IMR-90 (cell line): Measurements from ENCODE around the gene PMAIP1. TPM values are rescaled to one million over a fixed set of nuclear protein-coding genes. Genes with fewer than 3 reads are reported as not detected.

ENCODE experiments used
- ATAC-seq: fragments of 200-7000 bp; cut with Tn5 transposase; 2 replicates; pipeline ENCODE4 v1.9.1; 2020; ENCODE audit warnings: low read depth, mild to moderate bottlenecking, moderate library complexity
- BruUV-seq: library from RNA; stranded (reverse); fragments of 400-500 nt; replicated peaks from 2 replicates; lab custom pipeline; 2021; lab: Mats Ljungman, UMichigan
- CTCF ChIA-PET: fragments of 300-600 bp; formaldehyde crosslinking; extraction: SDS; loops from one replicate; lab custom pipeline; 2021; ENCODE audit warnings: antibody characterized with exemption; lab: Yijun Ruan, JAX
- POLR2A ChIA-PET: fragments of 300-600 bp; sonication (Branson Sonifier 250); formaldehyde crosslinking; loops from one replicate; lab custom pipeline; 2022; ENCODE audit warnings: antibody characterized with exemption; ENCODE audit not compliant: unreplicated experiment; lab: Charles Lee
- DNase-seq: peaks from one replicate; pipeline ENCODE4 v3.0.0; 2013
- H2AFZ ChIP-seq: replicated peaks from 2 replicates; pipeline ENCODE3; 2013; ENCODE audit warnings: low read length, mild to moderate bottlenecking; ENCODE audit not compliant: poor library complexity
- H2AK5ac ChIP-seq: 2 replicates; pipeline ENCODE4 v1.6.1; 2013; ENCODE audit warnings: low read depth, low read length, inconsistent platforms
- H2AK9ac ChIP-seq: replicated peaks from 2 replicates; pipeline ENCODE3; 2013; ENCODE audit warnings: mild to moderate bottlenecking, low read depth, low read length, moderate library complexity; ENCODE audit not compliant: poor library complexity
- H2BK120ac ChIP-seq: 2 replicates; pipeline ENCODE4 v1.6.1; 2013; ENCODE audit warnings: low read depth, low read length, inconsistent platforms
- H2BK15ac ChIP-seq: 3 replicates; pipeline ENCODE4 v1.6.1; 2013; ENCODE audit warnings: low read depth, low read length, inconsistent platforms
- H2BK20ac ChIP-seq: 2 replicates; pipeline ENCODE4 v1.6.1; 2013; ENCODE audit warnings: low read depth, mild to moderate bottlenecking, inconsistent platforms, low read length, moderate library complexity
- H2BK5ac ChIP-seq: 2 replicates; pipeline ENCODE4 v1.6.1; 2013; ENCODE audit warnings: mild to moderate bottlenecking, low read depth, low read length, inconsistent platforms; ENCODE audit not compliant: poor library complexity, severe bottlenecking
- H3K14ac ChIP-seq: replicated peaks from 2 replicates; pipeline ENCODE4 v1.6.1; 2013; ENCODE audit warnings: low read depth, low read length, inconsistent platforms
- H3K18ac ChIP-seq: 2 replicates; pipeline ENCODE4 v1.6.1; 2013; ENCODE audit warnings: low read depth, low read length, control low read depth
- H3K23ac ChIP-seq: 2 replicates; pipeline ENCODE4 v1.6.1; 2013; ENCODE audit warnings: low read depth, low read length, inconsistent platforms
- H3K27ac ChIP-seq: 2 replicates; pipeline ENCODE4 v1.5.1; 2013; ENCODE audit warnings: mild to moderate bottlenecking, control low read depth, low read length; ENCODE audit not compliant: insufficient read depth
- H3K27me3 ChIP-seq: 2 replicates; pipeline ENCODE4 v1.6.1; 2013; ENCODE audit warnings: low read length; ENCODE audit not compliant: control insufficient read depth, insufficient read depth
- H3K36me3 ChIP-seq: 2 replicates; pipeline ENCODE4 v1.6.1; 2013; ENCODE audit warnings: low read length, mixed read lengths; ENCODE audit not compliant: control insufficient read depth, insufficient read depth
- H3K4ac ChIP-seq: 2 replicates; pipeline ENCODE4 v1.6.1; 2013; ENCODE audit warnings: low read depth, low read length, inconsistent platforms
- H3K4me1 ChIP-seq: 2 replicates; pipeline ENCODE4 v1.6.1; 2013; ENCODE audit warnings: low read length, mixed read lengths; ENCODE audit not compliant: control insufficient read depth, insufficient read depth
- H3K4me2 ChIP-seq: 2 replicates; pipeline ENCODE4 v1.6.1; 2013; ENCODE audit warnings: low read depth, mild to moderate bottlenecking, control low read depth, low read length, moderate library complexity
- H3K4me3 ChIP-seq: 2 replicates; pipeline ENCODE4 v1.5.1; 2013; ENCODE audit warnings: low read depth, mild to moderate bottlenecking, control low read depth, low read length, moderate library complexity; ENCODE audit not compliant: insufficient read depth
- H3K56ac ChIP-seq: 2 replicates; pipeline ENCODE4 v1.6.1; 2013; ENCODE audit warnings: low read length, inconsistent platforms; ENCODE audit not compliant: insufficient read depth; ENCODE audit errors: extremely low read depth
- H3K79me1 ChIP-seq, 2 experiments: 2 replicates each; pipeline ENCODE4 v1.6.1; 2013; ENCODE audit warnings: low read length in 2 of 2, inconsistent platforms in 1 of 2, low read depth in 1 of 2
- H3K9ac ChIP-seq: 2 replicates; pipeline ENCODE4 v1.6.1; 2013; ENCODE audit warnings: low read depth, low read length, control low read depth
- H3K9me1 ChIP-seq: 2 replicates; pipeline ENCODE4 v1.6.1; 2013; ENCODE audit warnings: low read length, inconsistent platforms; ENCODE audit not compliant: insufficient read depth
- H3K9me3 ChIP-seq: 2 replicates; pipeline ENCODE4 v1.6.1; 2013; ENCODE audit warnings: low read length; ENCODE audit not compliant: control insufficient read depth, insufficient read depth
- H4K20me1 ChIP-seq: 2 replicates; pipeline ENCODE4 v1.6.1; 2013; ENCODE audit warnings: low read length, inconsistent platforms; ENCODE audit not compliant: insufficient read depth
- H4K5ac ChIP-seq: 2 replicates; pipeline ENCODE4 v1.6.1; 2013; ENCODE audit warnings: mild to moderate bottlenecking, low read depth, low read length, control low read depth
- H4K8ac ChIP-seq, 2 experiments: 2 replicates each; pipeline ENCODE4 v1.6.1; 2013; ENCODE audit warnings: low read depth in 2 of 2, low read length in 2 of 2, control low read depth in 1 of 2, inconsistent platforms in 1 of 2
- H4K91ac ChIP-seq: 2 replicates; pipeline ENCODE4 v1.6.1; 2013; ENCODE audit warnings: low read depth, low read length, inconsistent platforms; ENCODE audit not compliant: insufficient read depth
- BHLHE40 ChIP-seq: fragments of 150-350 bp; IDR thresholded peaks from 2 replicates; pipeline ENCODE4 v1.6.1; 2016; ENCODE audit warnings: mild to moderate bottlenecking, low read depth, low read length
- CEBPB ChIP-seq: IDR thresholded peaks from 2 replicates; pipeline ENCODE4 v1.6.1; 2012; ENCODE audit warnings: low read depth, low read length, improper control_type of control experiment
- CHD1 ChIP-seq: IDR thresholded peaks from 2 replicates; pipeline ENCODE4 v1.6.1; 2012; ENCODE audit warnings: low read depth, low read length, improper control_type of control experiment
- CTCF ChIP-seq: conservative IDR thresholded peaks from 2 replicates; pipeline ENCODE4 v1.5.1; 2012; ENCODE audit warnings: mild to moderate bottlenecking, low read depth, low read length, improper control_type of control experiment
- ELK1 ChIP-seq: fragments of 150-350 bp; IDR thresholded peaks from 2 replicates; pipeline ENCODE4 v1.6.1; 2016; ENCODE audit warnings: low read depth, mild to moderate bottlenecking, low read length, moderate library complexity, borderline replicate concordance
- FOS ChIP-seq: fragments of 150-350 bp; IDR thresholded peaks from 2 replicates; pipeline ENCODE4 v1.6.1; 2016; ENCODE audit warnings: low read depth, low read length
- MAZ ChIP-seq: IDR thresholded peaks from 2 replicates; pipeline ENCODE4 v1.6.1; 2012; ENCODE audit warnings: low read depth, mild to moderate bottlenecking, low read length, improper control_type of control experiment, moderate library complexity, borderline replicate concordance
- MXI1 ChIP-seq: IDR thresholded peaks from 2 replicates; pipeline ENCODE4 v1.6.1; 2012; ENCODE audit warnings: low read depth, mild to moderate bottlenecking, low read length, moderate library complexity, borderline replicate concordance
- NFE2L2 ChIP-seq: fragments of 150-350 bp; IDR thresholded peaks from 2 replicates; pipeline ENCODE4 v1.6.1; 2016; ENCODE audit warnings: low read depth, mild to moderate bottlenecking, low read length
- RAD21 ChIP-seq: IDR thresholded peaks from 2 replicates; pipeline ENCODE4 v1.6.1; 2012; ENCODE audit warnings: low read length, improper control_type of control experiment
- RCOR1 ChIP-seq: IDR thresholded peaks from 2 replicates; pipeline ENCODE4 v1.6.1; 2012; ENCODE audit warnings: mild to moderate bottlenecking, low read length, improper control_type of control experiment; ENCODE audit not compliant: insufficient replicate concordance
- RFX5 ChIP-seq: IDR thresholded peaks from 2 replicates; pipeline ENCODE4 v1.8.0; 2012; ENCODE audit warnings: low read depth, mild to moderate bottlenecking, low read length, moderate library complexity
- SMC3 ChIP-seq: fragments of 150-350 bp; IDR thresholded peaks from 2 replicates; pipeline ENCODE4 v1.6.1; 2016; ENCODE audit warnings: low read depth, mild to moderate bottlenecking, antibody characterized with exemption, low read length, moderate library complexity
- USF2 ChIP-seq: fragments of 150-350 bp; IDR thresholded peaks from 2 replicates; pipeline ENCODE4 v1.6.1; 2017; ENCODE audit warnings: mild to moderate bottlenecking, antibody characterized with exemption, low read length, low read depth
- WGBS, 2 experiments: methylation state at CpG; one replicate each; pipeline versions ENCODE4 v1.1.5 to v1.1.7; 2013; ENCODE audit warnings: missing lambda C conversion rate in 2 of 2; ENCODE audit not compliant: insufficient read length in 1 of 2; ENCODE audit errors: extremely low coverage in 2 of 2; 5-methylcytosine and 5-hydroxymethylcytosine counted together
- dilution Hi-C: fragments of 300-500 bp; cut with HindIII; formaldehyde crosslinking; loops from one replicate; pipeline ENCODE4 v1.14.3; 2018; ENCODE audit warnings: low sequenced_read_pairs; ENCODE audit not compliant: unreplicated experiment
- in situ Hi-C: fragments of 300-500 bp; cut with MboI; formaldehyde crosslinking; loops from 3 replicates; pipeline ENCODE4 v1.14.3; 2019; ENCODE audit warnings: low sequenced_read_pairs, inconsistent platforms, mixed read lengths
- intact Hi-C: fragments of 100-400 bp; cut with micrococcal nuclease; formaldehyde crosslinking; loops from 2 replicates; pipeline ENCODE4 v1.10.0; 2022
- polyA plus RNA-seq, 3 experiments: library from polyadenylated mRNA; depleted of rRNA; stranded (reverse); fragments of >200 nt; gene quantifications; 2 replicates each; pipeline ENCODE4 v1.2.3, GENCODE V29; 2012; ENCODE audit warnings: low replicate concordance in 1 of 3
- total RNA-seq: library from RNA; depleted of rRNA; stranded (reverse); fragments of >200 nt; gene quantifications from 2 replicates; pipeline ENCODE4 v1.2.3, GENCODE V29; 2012

The PMAIP1 gene
- total and polyA plus RNA-seq, 2 of the 4 experiments (the other 2 are of a cell fraction) = 14.0 to 30.1 TPM

- Histone ChIP-seq H4K91ac (peak overlapping the region; percentile 92), H2AK9ac (peak overlapping the region; percentile 89), H3K14ac (peak overlapping the region; percentile 89), H2BK20ac (peak overlapping the region; percentile 92), H3K4me3 (peak overlapping the region; percentile 76), H3K4me1 (peaks cover 9% of the 10 kb centered on the region), H4K8ac (peak overlapping the region; percentile 66 to 91), H2AK5ac (peak overlapping the region; percentile 90), H3K27ac (peak overlapping the region; percentile 97), H2BK5ac (peak overlapping the region; percentile 97), H3K79me1 (peaks cover 19 to 35% of the 10 kb centered on the region in 2 experiments; a peak in 3 of 4 replicates), H4K5ac (peak overlapping the region; percentile 91), H3K36me3 (peaks cover 7% of the 10 kb centered on the region), H3K9me1 (peaks cover 12% of the 10 kb centered on the region), H3K9ac (peak overlapping the region; percentile 88), H3K9me3 (no peaks in the 10 kb centered on the region), H4K20me1 (peaks cover 23% of the 10 kb centered on the region), H3K27me3 (no peaks in the 10 kb centered on the region), H2AFZ (peak overlapping the region; percentile 76), H3K18ac (peak overlapping the region; percentile 87), H2BK120ac (peak overlapping the region; percentile 95), H3K23ac (peak overlapping the region; percentile 99), H3K56ac (peak overlapping the region; percentile 96), H2BK15ac (peak overlapping the region; percentile 92), H3K4ac (peak overlapping the region; percentile 97), H3K4me2 (peak overlapping the region; percentile 95)
- BruUV-seq = TSS peak; percentile 73
- intact Hi-C loops = loop anchor here (1.0 to 5.0 kb wide), 3 partner anchors 14 to 181 kb away; no protein-coding TSS in a partner anchor
- dilution Hi-C loops = no loop called here
- in situ Hi-C loops = no loop called here
- ChIA-PET POLR2A (interaction anchor here (0.6 to 0.7 kb wide), 5 partner anchors 9 to 355 kb away, joined by 3 to 5 read pairs (median 3); no protein-coding TSS in a partner anchor), CTCF (no interaction called here)
- DNase-seq (no peak), ATAC-seq (no peak)
- WGBS, 2 experiments = 18% methylated on average over 18 of the region's 33 CpGs; no CpG with 5 or more reads in 1 of the 2 experiments
- TF ChIP-seq RFX5 (no peak), CEBPB (no peak), RAD21 (no peak), CTCF (no peak), BHLHE40 (no peak), CHD1 (no peak), MXI1 (no peak), SMC3 (no peak), RCOR1 (no peak), FOS (no peak), ELK1 (no peak), NFE2L2 (no peak), MAZ (no peak), USF2 (no peak)
Observed at GRCh38 chr18:59898609-59899297, 1.0 kb upstream of the PMAIP1 start.
